Stimulated activated CD8-positive, alpha-beta memory T cell treated with anti-CD3 and anti-CD28 coated beads, Interleukin-4, amount 100 ng/mL, for 4 hours (primary cell): ENCODE data around the gene TRANK1.
A peak's percentile ranks its signal among the peaks of the same experiment; 100 is the strongest.
"Not testable (repeated sequence)": the region's sequence is repeated elsewhere in the genome, so short reads cannot be mapped to it uniquely, and the experiment has no call there.

Experiments
- DNase-seq, 2 donors: peaks; one replicate each; pipeline ENCODE4 v3.0.0-alpha.2; 2020; ENCODE audit warnings: low read depth in 2 of 2, low spot score in 1 of 2

TRANK1 gene

GRCh38 chr3:36893826-36894225 is 51.0 kb downstream of the TRANK1 start:
- DNase-seq = no peak

- no peak for DNase-seq
Observed at GRCh38 chr3:36893137-36893557, 51.7 kb downstream of the TRANK1 start.

- DNase-seq = no peak
Observed at GRCh38 chr3:36892457-36893136, 52.3 kb downstream of the TRANK1 start.

- DNase-seq = no peak
Observed at GRCh38 chr3:36891701-36892160, 53.1 kb downstream of the TRANK1 start.

- not testable (repeated sequence) for DNase-seq
Observed at GRCh38 chr3:36891097-36891496, 53.8 kb downstream of the TRANK1 start.

- DNase-seq = no peak
Observed at GRCh38 chr3:36890261-36890660, 54.6 kb downstream of the TRANK1 start.

- DNase-seq = no peak
Observed at GRCh38 chr3:36881735-36882134, 63.1 kb downstream of the TRANK1 start.

GRCh38 chr3:36879842-36880241 is 65.0 kb downstream of the TRANK1 start:
- not testable (repeated sequence) for DNase-seq

- DNase-seq = no peak
Observed at GRCh38 chr3:36877930-36878685, 66.7 kb downstream of the TRANK1 start.

- no peak for DNase-seq
Observed at GRCh38 chr3:36876181-36876936, 68.5 kb downstream of the TRANK1 start.

GRCh38 chr3:36875397-36875796 is 69.5 kb downstream of the TRANK1 start:
- DNase-seq = no peak

- no peak for DNase-seq
Observed at GRCh38 chr3:36874424-36874823, 70.4 kb downstream of the TRANK1 start.

- DNase-seq = no peak
Observed at GRCh38 chr3:36871379-36872126, 73.3 kb downstream of the TRANK1 start.

GRCh38 chr3:36868614-36869436 is 76.0 kb downstream of the TRANK1 start:
- DNase-seq = peak in 1 of 2 donors; percentile 6

- no peak for DNase-seq
Observed at GRCh38 chr3:36867810-36868209, 77.0 kb downstream of the TRANK1 start.

- DNase-seq = no peak
Observed at GRCh38 chr3:36866368-36866767, 78.5 kb downstream of the TRANK1 start.

GRCh38 chr3:36864180-36865053 is 80.4 kb downstream of the TRANK1 start:
- no peak for DNase-seq

- DNase-seq = no peak
Observed at GRCh38 chr3:36862076-36862755, 82.6 kb downstream of the TRANK1 start.

- no peak for DNase-seq
Observed at GRCh38 chr3:36859494-36859893, 85.4 kb downstream of the TRANK1 start.
